Measurements from ENCODE around the gene LMTK2. TPM values are rescaled to one million over a fixed set of nuclear protein-coding genes. Genes with fewer than 3 reads are reported as not detected.
A peak's percentile ranks its signal among the peaks of the same experiment; 100 is the strongest.

LMTK2 gene
- total RNA-seq, 5 donors from 2014 or later (not counting 1 experiment from before 2014, with no cell fraction given) = 15.4 to 26.8 (median 23.4) TPM

DNA sequence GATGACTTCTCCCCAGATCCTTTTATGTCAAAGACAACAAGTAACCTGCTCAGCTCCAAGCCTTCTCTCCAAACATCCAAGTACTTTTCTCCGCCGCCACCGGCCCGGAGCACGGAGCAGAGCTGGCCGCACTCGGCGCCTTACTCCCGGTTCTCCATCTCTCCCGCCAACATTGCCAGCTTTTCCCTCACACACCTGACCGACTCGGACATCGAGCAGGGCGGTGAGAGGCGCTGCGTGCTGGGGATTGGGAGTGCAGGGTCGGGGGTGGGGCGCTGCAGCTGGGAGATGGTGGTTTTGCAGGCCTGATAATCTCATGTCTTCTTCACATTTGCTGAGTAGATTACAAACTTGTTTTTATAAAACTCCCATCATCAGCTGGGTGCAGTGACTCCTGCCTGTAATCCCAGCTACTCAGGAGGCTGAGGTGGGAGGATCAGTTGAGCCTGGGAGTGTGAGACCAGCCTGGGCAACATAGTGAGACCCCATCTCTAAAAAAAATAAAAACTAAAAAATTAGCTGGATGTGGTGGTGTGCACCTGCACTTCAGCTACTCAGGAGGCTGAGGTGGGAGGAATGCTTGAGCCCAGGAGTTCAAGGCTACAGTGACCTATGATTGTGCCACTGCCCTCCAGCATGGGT is 97.4 kb downstream of the LMTK2 start:
- Mint-ChIP-seq H3K27ac (peak overlapping the region; percentile 72 to 73), H3K36me3 (peaks cover 34% of the 10 kb centered on the region), H3K4me3 (peak overlapping the region in 2 of 3 donors; percentile 28 to 83), H3K9me3 (peaks cover 0 to 3% (median 0%) of the 10 kb centered on the region in 3 donors), H3K27me3 (no peaks in the 10 kb centered on the region), H3K4me1 (peaks cover 52 to 72% (median 60%) of the 10 kb centered on the region in 3 donors)
- H3K36me3 ChIP-seq (ENCODE audit: control insufficient read depth in 2 of 2, extremely low read depth in 1 of 2, insufficient read depth in 1 of 2, low read length in 1 of 2) = peaks cover 16 to 31% of the 10 kb centered on the region in 2 donors
- H3K27me3 ChIP-seq (replicated peaks in 1 of 2; ENCODE audit: control insufficient read depth in 2 of 2, extremely low read depth in 1 of 2, insufficient read depth in 2 of 2, low read length in 1 of 2) = no peaks in the 10 kb centered on the region
- 100% methylated on average over 3 of the region's 18 CpGs for WGBS (ENCODE audit: insufficient coverage)
- ATAC-seq (replicated peaks in 1 of 4) (no peak), DNase-seq (no peak)
- H3K4me1 ChIP-seq (ENCODE audit: control insufficient read depth in 1 of 2, extremely low read depth in 1 of 2, insufficient read depth in 2 of 2, low read length in 2 of 2) = peaks cover 33 to 40% of the 10 kb centered on the region in 2 experiments
- no peak overlapping the region for H3K4me3 ChIP-seq (ENCODE audit: control insufficient read depth in 1 of 2, extremely low read depth in 1 of 2, low read length in 1 of 2)
- POLR2A ChIA-PET = no interaction called here
- CTCF ChIA-PET = interaction anchor here in 1 of 2 donors (0.5 kb wide), 1 partner anchor 233 kb away, joined by 5 read pairs; no protein-coding TSS in a partner anchor
- H3K27ac ChIP-seq (ENCODE audit: low read length) = no peak overlapping the region
- H3K9me3 ChIP-seq = no peaks in the 10 kb centered on the region

DNA sequence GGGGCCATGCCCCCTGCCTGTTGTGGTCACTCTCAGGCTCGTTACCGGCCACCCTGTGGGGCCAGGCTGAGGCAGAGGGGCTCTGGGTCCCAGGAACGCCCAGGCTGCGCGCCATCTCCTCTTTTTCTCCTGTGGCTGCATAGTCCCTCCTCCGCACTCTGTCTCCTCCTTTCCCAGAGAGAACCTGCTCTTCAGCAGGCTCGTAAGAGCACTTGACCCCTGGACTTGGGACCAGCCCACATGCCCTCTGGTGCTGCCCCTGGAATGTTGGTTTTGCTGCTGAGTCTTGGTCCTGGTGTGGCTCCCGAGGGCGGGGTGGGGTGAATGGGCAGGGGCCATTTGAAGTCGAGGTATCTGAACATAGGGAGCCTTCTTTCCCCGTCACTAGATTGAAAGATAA is 98.0 kb downstream of the LMTK2 start:
- peak overlapping the region; percentile 34 to 55 for H3K27ac Mint-ChIP-seq
- POLR2A ChIA-PET = no interaction called here
- 91% methylated on average over 6 of the region's 11 CpGs for WGBS (ENCODE audit: insufficient coverage)

DNA sequence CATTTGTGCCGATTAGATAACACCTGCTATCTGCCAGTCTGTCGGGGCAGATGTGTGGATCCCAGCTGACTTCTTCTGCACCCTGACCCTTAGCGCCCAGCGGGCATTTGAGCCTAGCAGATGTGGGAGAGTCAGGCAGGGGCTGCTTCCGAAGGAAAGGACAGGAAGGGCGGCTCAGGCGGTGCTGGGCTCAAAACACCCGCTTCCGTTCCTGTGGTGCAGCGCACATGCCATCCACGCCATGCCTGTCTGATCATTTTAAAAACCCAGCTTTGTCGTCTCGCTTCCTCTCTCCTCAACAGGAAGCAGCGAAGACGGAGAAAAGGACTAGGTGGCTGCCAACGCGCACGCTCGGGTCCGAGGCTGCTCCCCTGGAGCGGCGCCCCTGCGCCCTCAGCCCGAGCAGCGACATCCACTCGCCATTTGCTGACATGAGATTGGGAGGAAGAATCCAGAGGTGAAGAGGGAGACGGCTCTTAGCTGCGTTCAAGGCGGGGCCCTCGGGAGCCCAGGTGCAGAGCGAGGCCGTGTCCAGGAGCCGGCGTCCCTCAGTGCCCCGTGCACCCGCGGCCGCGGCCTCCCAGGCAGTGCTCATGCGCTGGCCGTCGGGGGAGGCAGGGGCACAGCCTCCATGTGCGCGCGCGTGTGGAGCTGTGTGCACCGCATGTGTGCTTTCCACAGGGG is 98.6 kb downstream of the LMTK2 start:
- no peaks in the 10 kb centered on the region for H3K27me3 Mint-ChIP-seq
- H3K4me3 ChIP-seq (ENCODE audit: control insufficient read depth in 1 of 2, extremely low read depth in 1 of 2, low read length in 1 of 2) = no peak overlapping the region
- peak overlapping the region in 1 of 3 donors; percentile 83 for H3K4me3 Mint-ChIP-seq
- ChIA-PET CTCF (interaction anchor here in 1 of 2 donors (0.5 kb wide), 1 partner anchor 667 kb away, joined by 4 read pairs; no protein-coding TSS in a partner anchor), POLR2A (no interaction called here)
- DNase-seq (no peak), ATAC-seq (replicated peaks in 1 of 4) (no peak)
- H3K4me1 Mint-ChIP-seq = peaks cover 52 to 60% (median 59%) of the 10 kb centered on the region in 3 donors
- peaks cover 28% of the 10 kb centered on the region for H3K36me3 Mint-ChIP-seq
- no peaks in the 10 kb centered on the region for H3K9me3 ChIP-seq
- H3K4me1 ChIP-seq (ENCODE audit: control insufficient read depth in 1 of 2, extremely low read depth in 1 of 2, insufficient read depth in 2 of 2, low read length in 2 of 2) = peaks cover 27 to 40% of the 10 kb centered on the region in 2 experiments
- no peaks in the 10 kb centered on the region for H3K9me3 Mint-ChIP-seq
- peak overlapping the region in 1 of 2 donors; percentile 55 for H3K27ac Mint-ChIP-seq
- H3K27me3 ChIP-seq (replicated peaks in 1 of 2; ENCODE audit: control insufficient read depth in 2 of 2, extremely low read depth in 1 of 2, insufficient read depth in 2 of 2, low read length in 1 of 2) = no peaks in the 10 kb centered on the region
- 95% methylated on average over 23 of the region's 47 CpGs for WGBS (ENCODE audit: insufficient coverage)
- H3K27ac ChIP-seq (ENCODE audit: low read length) = no peak overlapping the region
- H3K36me3 ChIP-seq (ENCODE audit: control insufficient read depth in 2 of 2, extremely low read depth in 1 of 2, insufficient read depth in 1 of 2, low read length in 1 of 2) = peaks cover 16 to 31% of the 10 kb centered on the region in 2 donors

More for the DNA sequence above, 98.0 kb downstream of the LMTK2 start:
- CTCF ChIA-PET = no interaction called here
- Histone ChIP-seq H3K27ac (ENCODE audit: low read length) (no peak overlapping the region), H3K9me3 (no peaks in the 10 kb centered on the region), H3K4me3 (ENCODE audit: control insufficient read depth in 1 of 2, extremely low read depth in 1 of 2, low read length in 1 of 2) (no peak overlapping the region), H3K4me1 (ENCODE audit: control insufficient read depth in 1 of 2, extremely low read depth in 1 of 2, insufficient read depth in 2 of 2, low read length in 2 of 2) (peaks cover 31 to 40% of the 10 kb centered on the region in 2 experiments), H3K36me3 (ENCODE audit: control insufficient read depth in 2 of 2, extremely low read depth in 1 of 2, insufficient read depth in 1 of 2, low read length in 1 of 2) (peaks cover 16 to 31% of the 10 kb centered on the region in 2 donors), H3K27me3 (replicated peaks in 1 of 2; ENCODE audit: control insufficient read depth in 2 of 2, extremely low read depth in 1 of 2, insufficient read depth in 2 of 2, low read length in 1 of 2) (no peaks in the 10 kb centered on the region)
- Mint-ChIP-seq H3K27me3 (no peaks in the 10 kb centered on the region), H3K4me1 (peaks cover 54 to 66% (median 60%) of the 10 kb centered on the region in 3 donors), H3K36me3 (peaks cover 30% of the 10 kb centered on the region), H3K9me3 (no peaks in the 10 kb centered on the region), H3K4me3 (peak overlapping the region; percentile 17 to 83 (median 17))
- DNase-seq (no peak), ATAC-seq (replicated peaks in 1 of 4) (no peak)

DNA sequence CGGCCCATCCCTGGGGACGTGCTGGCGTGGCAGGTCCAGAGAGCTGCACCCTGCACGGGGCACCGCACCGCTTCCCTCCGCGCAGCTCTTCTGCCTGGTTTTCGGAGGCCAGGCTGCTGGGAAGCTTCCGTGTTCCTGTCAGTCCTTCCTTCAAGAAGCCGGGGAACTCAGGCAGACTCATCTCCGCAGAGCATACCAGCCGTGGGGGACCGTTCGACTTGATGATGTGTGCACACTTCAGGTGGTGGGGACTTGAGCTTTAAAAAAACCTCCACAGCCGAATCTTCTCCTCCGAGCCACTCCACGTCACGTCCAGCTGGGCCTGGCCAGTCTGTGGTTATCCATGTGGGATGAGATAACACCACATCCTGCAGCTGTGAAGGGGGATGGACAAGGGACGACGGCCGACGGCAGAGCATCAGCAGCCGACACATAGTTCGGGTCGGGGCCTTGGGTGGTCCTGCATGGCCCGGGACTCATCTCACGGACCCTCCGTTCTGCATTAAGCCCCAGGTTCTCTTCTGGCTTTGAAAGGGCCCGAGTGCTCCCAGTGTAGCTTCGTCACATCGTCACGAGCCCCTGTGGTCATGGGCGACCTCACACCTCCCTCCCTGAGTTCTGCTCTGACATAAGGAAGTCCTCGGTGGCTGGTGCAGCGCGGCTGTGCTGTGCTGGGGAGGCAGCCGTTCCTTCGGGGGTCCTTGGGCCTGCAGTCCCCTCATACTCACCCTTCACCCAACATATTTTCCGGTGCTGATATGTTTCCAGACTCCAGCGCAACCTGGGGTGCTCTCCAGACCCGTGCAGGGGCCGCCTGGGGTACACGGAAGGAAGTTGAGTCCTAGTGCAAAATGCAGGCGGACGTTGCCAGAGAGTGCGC is 100.0 kb downstream of the LMTK2 start:
- ChIA-PET CTCF (no interaction called here), POLR2A (no interaction called here)
- peaks cover 16 to 31% of the 10 kb centered on the region in 2 donors for H3K36me3 ChIP-seq (ENCODE audit: control insufficient read depth in 2 of 2, extremely low read depth in 1 of 2, insufficient read depth in 1 of 2, low read length in 1 of 2)
- WGBS (ENCODE audit: insufficient coverage) = 96% methylated on average over 28 of the region's 47 CpGs
- no peak overlapping the region for H3K27ac ChIP-seq (ENCODE audit: low read length)
- peak overlapping the region in 1 of 3 donors; percentile 19 for H3K4me3 Mint-ChIP-seq
- DNase-seq (peak in 1 of 35 experiments; percentile 7), ATAC-seq (replicated peaks in 1 of 4) (no peak)
- no peaks in the 10 kb centered on the region for H3K27me3 Mint-ChIP-seq
- peaks cover 28% of the 10 kb centered on the region for H3K36me3 Mint-ChIP-seq
- H3K27me3 ChIP-seq (replicated peaks in 1 of 2; ENCODE audit: control insufficient read depth in 2 of 2, extremely low read depth in 1 of 2, insufficient read depth in 2 of 2, low read length in 1 of 2) = peaks cover 0 to 3% of the 10 kb centered on the region in 2 experiments
- no peak overlapping the region for H3K27ac Mint-ChIP-seq
- H3K4me3 ChIP-seq (ENCODE audit: control insufficient read depth in 1 of 2, extremely low read depth in 1 of 2, low read length in 1 of 2) = no peak overlapping the region
- H3K4me1 Mint-ChIP-seq = peaks cover 40 to 46% (median 46%) of the 10 kb centered on the region in 3 donors
- H3K4me1 ChIP-seq (ENCODE audit: control insufficient read depth in 1 of 2, extremely low read depth in 1 of 2, insufficient read depth in 2 of 2, low read length in 2 of 2) = peaks cover 14 to 45% of the 10 kb centered on the region in 2 experiments
- H3K9me3 Mint-ChIP-seq = no peaks in the 10 kb centered on the region
- H3K9me3 ChIP-seq = no peaks in the 10 kb centered on the region

DNA sequence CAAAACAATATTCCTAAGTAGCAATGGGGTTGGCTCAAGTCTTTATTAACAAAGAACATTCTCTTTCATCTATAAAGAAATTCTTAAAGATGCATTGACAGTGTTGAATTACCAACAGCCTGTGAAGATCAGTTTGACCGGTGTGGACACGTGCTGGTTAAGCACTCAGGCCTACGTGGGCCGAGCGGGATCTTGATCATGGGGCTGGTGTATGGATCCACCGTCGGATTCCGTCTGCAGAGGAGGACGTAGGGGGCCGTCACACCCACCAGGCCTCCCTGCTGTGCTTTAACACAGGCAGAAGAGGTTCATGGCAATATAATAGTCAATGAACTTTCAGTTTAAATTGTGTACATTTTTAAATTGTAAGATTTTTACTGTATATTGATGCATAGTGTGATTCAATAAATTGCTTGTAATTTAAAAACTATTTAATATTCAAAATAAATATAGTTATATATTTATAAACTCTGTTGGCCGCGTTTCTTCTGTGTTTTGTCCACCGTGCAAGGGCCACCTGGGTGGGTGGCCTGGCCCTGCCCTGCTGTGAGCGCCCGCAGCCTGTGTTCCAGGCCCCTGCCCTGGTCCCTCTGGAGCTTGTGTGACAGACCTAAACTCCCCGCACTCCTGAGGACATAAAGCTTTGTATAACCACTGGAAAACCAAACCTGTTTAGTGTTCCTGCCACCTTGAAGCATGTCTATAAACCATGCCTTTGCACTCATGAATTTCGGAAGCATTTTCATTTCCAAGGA is 102.7 kb downstream of the LMTK2 start:
- Histone ChIP-seq H3K27ac (ENCODE audit: low read length) (no peak overlapping the region), H3K36me3 (ENCODE audit: control insufficient read depth in 2 of 2, extremely low read depth in 1 of 2, insufficient read depth in 1 of 2, low read length in 1 of 2) (peaks cover 19 to 26% of the 10 kb centered on the region in 2 donors), H3K27me3 (replicated peaks in 1 of 2; ENCODE audit: control insufficient read depth in 2 of 2, extremely low read depth in 1 of 2, insufficient read depth in 2 of 2, low read length in 1 of 2) (peaks cover 0 to 6% of the 10 kb centered on the region in 2 experiments), H3K9me3 (no peaks in the 10 kb centered on the region), H3K4me3 (ENCODE audit: control insufficient read depth in 1 of 2, extremely low read depth in 1 of 2, low read length in 1 of 2) (no peak overlapping the region), H3K4me1 (ENCODE audit: control insufficient read depth in 1 of 2, extremely low read depth in 1 of 2, insufficient read depth in 2 of 2, low read length in 2 of 2) (peaks cover 0 to 29% of the 10 kb centered on the region in 2 experiments)
- Mint-ChIP-seq H3K36me3 (peaks cover 28% of the 10 kb centered on the region), H3K9me3 (no peaks in the 10 kb centered on the region), H3K27me3 (no peaks in the 10 kb centered on the region), H3K27ac (peak overlapping the region in 1 of 2 donors; percentile 16), H3K4me3 (peak overlapping the region in 2 of 3 donors; percentile 46 to 64), H3K4me1 (peaks cover 21 to 25% (median 21%) of the 10 kb centered on the region in 3 donors)
- DNase-seq = peak in 1 of 35 experiments; percentile 6
- CTCF ChIA-PET = no interaction called here
- POLR2A ChIA-PET = interaction anchor here in 1 of 2 donors (0.5 kb wide), 1 partner anchor 51 kb away, joined by 3 read pairs; no protein-coding TSS in a partner anchor
- WGBS (ENCODE audit: insufficient coverage) = 97% methylated on average over 16 of the region's 17 CpGs
- no peak for ATAC-seq (replicated peaks in 1 of 4)

Data from T-cell (primary cell).